Liver (tissue), 9 donors: Measurements from ENCODE around the gene ST3GAL5. TPM values are rescaled to one million over a fixed set of nuclear protein-coding genes. Genes with fewer than 3 reads are reported as not detected.

Experiments used
- DNase-seq: peaks from one replicate; pipeline ENCODE4 v3.0.0-alpha.2; 2017; ENCODE audit warnings: low spot score
- H3K27ac ChIP-seq, 2 donors: one replicate each; pipeline ENCODE4 v1.7.0; 2013; ENCODE audit warnings: inconsistent platforms in 2 of 2, low read length in 2 of 2, control low read depth in 1 of 2, low read depth in 1 of 2, mild to moderate bottlenecking in 1 of 2
- H3K27me3 ChIP-seq, 4 donors: one replicate each; pipeline versions ENCODE4 v1.6.1 to v1.7.0; 2013; ENCODE audit warnings: low read length in 3 of 4, inconsistent platforms in 1 of 4, mild to moderate bottlenecking in 1 of 4, moderate library complexity in 1 of 4; ENCODE audit not compliant: control insufficient read depth in 4 of 4, insufficient read depth in 4 of 4
- H3K36me3 ChIP-seq, 4 donors: one replicate each; pipeline versions ENCODE4 v1.6.1 to v1.7.0; 2013; ENCODE audit warnings: low read length in 3 of 4, mild to moderate bottlenecking in 3 of 4, low read depth in 1 of 4, moderate library complexity in 1 of 4; ENCODE audit not compliant: control insufficient read depth in 4 of 4, insufficient read depth in 3 of 4
- H3K4me1 ChIP-seq, 4 donors: one replicate each; pipeline versions ENCODE4 v1.6.1 to v1.7.0; 2013; ENCODE audit warnings: low read length in 3 of 4, mild to moderate bottlenecking in 3 of 4, moderate library complexity in 1 of 4; ENCODE audit not compliant: control insufficient read depth in 4 of 4, insufficient read depth in 4 of 4
- H3K4me3 ChIP-seq, 3 donors: one replicate each; pipeline versions ENCODE4 v1.6.1 to v1.7.0; 2013; ENCODE audit warnings: low read length in 3 of 3, control low read depth in 1 of 3, low read depth in 1 of 3, mild to moderate bottlenecking in 1 of 3
- H3K9ac ChIP-seq, 2 donors: one replicate each; pipeline ENCODE4 v1.7.0; 2013; ENCODE audit warnings: low read length in 2 of 2, mild to moderate bottlenecking in 2 of 2, moderate library complexity in 2 of 2, control low read depth in 1 of 2, low read depth in 1 of 2
- H3K9me3 ChIP-seq, 4 donors: one replicate each; pipeline versions ENCODE4 v1.6.1 to v1.7.0; 2013; ENCODE audit warnings: low read length in 3 of 4; ENCODE audit not compliant: control insufficient read depth in 4 of 4
- ATF3 ChIP-seq: IDR thresholded peaks from 2 replicates; pipeline ENCODE4 v1.6.1; 2016; ENCODE audit warnings: antibody characterized with exemption
- CTCF ChIP-seq: fragments of 150-350 bp; IDR thresholded peaks from 2 replicates; pipeline ENCODE4 v1.5.1; 2017; ENCODE audit warnings: improper control_type of control experiment, low read depth, low read length; ENCODE audit not compliant: missing input control
- EGR1 ChIP-seq, 2 donors: IDR thresholded peaks; 2 replicates each; pipeline ENCODE4 v1.6.1; 2016 to 2018; ENCODE audit warnings: antibody characterized with exemption in 2 of 2, low read depth in 2 of 2
- FOXA1 ChIP-seq: IDR thresholded peaks from 2 replicates; pipeline ENCODE4 v1.6.1; 2016; ENCODE audit warnings: antibody characterized with exemption
- FOXA2 ChIP-seq: IDR thresholded peaks from 2 replicates; pipeline ENCODE4 v1.6.1; 2016; ENCODE audit warnings: antibody characterized with exemption
- GABPA ChIP-seq, 2 donors: IDR thresholded peaks in 1 of 2; conservative IDR thresholded peaks in 1 of 2; 2 replicates each; pipeline ENCODE4 v1.6.1; 2016; ENCODE audit warnings: antibody characterized with exemption in 2 of 2, mild to moderate bottlenecking in 1 of 2, moderate library complexity in 1 of 2
- HNF4A ChIP-seq, 2 donors: conservative IDR thresholded peaks; 2 replicates each; pipeline ENCODE4 v1.6.1; 2016; ENCODE audit warnings: antibody characterized with exemption in 2 of 2, mild to moderate bottlenecking in 2 of 2
- HNF4G ChIP-seq: IDR thresholded peaks from 2 replicates; pipeline ENCODE4 v1.6.1; 2016; ENCODE audit warnings: antibody characterized with exemption
- JUND ChIP-seq, 2 donors: IDR thresholded peaks; 2 replicates each; pipeline ENCODE4 v1.6.1; 2016; ENCODE audit warnings: antibody characterized with exemption in 2 of 2
- MAX ChIP-seq: IDR thresholded peaks from 2 replicates; pipeline ENCODE4 v1.6.1; 2016; ENCODE audit warnings: antibody characterized with exemption
- NR2F2 ChIP-seq: IDR thresholded peaks from 2 replicates; pipeline ENCODE4 v1.6.1; 2016; ENCODE audit warnings: antibody characterized with exemption
- RAD21 ChIP-seq, 2 donors: IDR thresholded peaks; 2 replicates each; pipeline ENCODE4 v1.6.1; 2016; ENCODE audit warnings: antibody characterized with exemption in 2 of 2, mild to moderate bottlenecking in 2 of 2
- RXRA ChIP-seq, 2 donors: IDR thresholded peaks; 2 replicates each; pipeline ENCODE4 v1.6.1; 2017 to 2018; ENCODE audit warnings: antibody characterized with exemption in 2 of 2, mild to moderate bottlenecking in 1 of 2
- SP1 ChIP-seq: IDR thresholded peaks from 2 replicates; pipeline ENCODE4 v1.6.1; 2018; ENCODE audit warnings: antibody characterized with exemption, mild to moderate bottlenecking
- TAF1 ChIP-seq: conservative IDR thresholded peaks from 2 replicates; pipeline ENCODE4 v1.6.1; 2016; ENCODE audit warnings: antibody characterized with exemption, mild to moderate bottlenecking
- YY1 ChIP-seq: IDR thresholded peaks from 2 replicates; pipeline ENCODE4 v1.6.1; 2016; ENCODE audit warnings: antibody characterized with exemption, mild to moderate bottlenecking
- WGBS: extraction: QIAGEN DNeasy Blood & Tissue Kit; methylation state at CpG from one replicate; pipeline ENCODE4 v1.1.7; 2013; 5-methylcytosine and 5-hydroxymethylcytosine counted together
- polyA plus RNA-seq, 2 donors: library from polyadenylated mRNA; stranded (reverse) in 1 of 2; unstranded in 1 of 2; fragments of 200-250 nt in 1 of 2; fragments of >200 nt in 1 of 2; fragmentation: Nextera tagmentation in 1 of 2; extraction: Ambion mirVana in 1 of 2; gene quantifications; one replicate each; pipeline versions ENCODE4 v1.2.1 to v1.2.3, GENCODE V29; 2013 to 2015
- total RNA-seq, 2 donors: library from RNA; depleted of rRNA; stranded (reverse); fragments of >200 nt; gene quantifications; one replicate each; pipeline ENCODE4 v1.2.3, GENCODE V29; 2014
- TF ChIP-seq, protein P1 (sequence below): IDR thresholded peaks from 2 replicates; pipeline ENCODE4 v1.6.1; 2016; ENCODE audit warnings: antibody characterized with exemption
- TF ChIP-seq, protein P2 (sequence below): IDR thresholded peaks from 2 replicates; pipeline ENCODE4 v1.6.1; 2016; ENCODE audit warnings: antibody characterized with exemption, mild to moderate bottlenecking
- donor health status: healthy.
- donor health status: healthy.
- donor health status: healthy.
- donor health status: healthy.
- donor health status: healthy.

Gene ST3GAL5
- total and polyA plus RNA-seq, 4 donors = 4.5 to 17.0 (median 9.0) TPM

- Histone ChIP-seq H3K9ac (no peak overlapping the region), H3K36me3 (no peaks in the 10 kb centered on the region), H3K27ac (peak overlapping the region in 1 of 2 donors; percentile 65), H3K9me3 (no peaks in the 10 kb centered on the region), H3K4me3 (no peak overlapping the region), H3K4me1 (peaks cover 6 to 35% (median 29%) of the 10 kb centered on the region in 4 donors), H3K27me3 (no peaks in the 10 kb centered on the region)
- DNase-seq = no peak
- 93% methylated on average over 2 of the region's 2 CpGs for WGBS
- TF ChIP-seq FOXA2 (no peak), HNF4A (conservative IDR thresholded peaks at IDR 0.05) (no peak), YY1 (no peak), EGR1 (IDR thresholded peaks at IDR 0.05; ENCODE audit: low read depth in 2 of 2) (no peak)
Observed at GRCh38 chr2:85925216-85925671, 36.5 kb upstream of the ST3GAL5 start.

DNA sequence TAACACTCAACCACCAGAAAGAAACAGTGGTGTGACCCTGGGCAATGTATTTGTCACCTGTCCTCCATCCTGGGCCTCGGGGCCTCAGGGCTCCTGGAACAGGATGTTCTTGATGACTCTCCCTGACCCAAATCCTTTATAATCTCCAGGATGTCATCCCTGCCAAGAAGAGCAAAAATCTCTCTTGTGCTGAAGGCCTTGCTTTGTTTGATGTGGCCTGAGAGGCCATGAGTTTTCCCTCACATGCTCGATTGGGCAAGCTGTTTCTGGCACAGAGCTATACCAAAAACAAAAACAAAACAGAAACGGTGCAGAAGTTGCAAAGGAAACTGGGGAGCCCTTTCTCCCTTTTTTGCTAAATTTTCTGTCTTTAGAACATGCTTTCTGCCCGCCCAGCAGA is 35.7 kb upstream of the ST3GAL5 start:
- 15% methylated on average over 4 of the region's 4 CpGs for WGBS
- no peak for DNase-seq
- Histone ChIP-seq H3K27me3 (no peaks in the 10 kb centered on the region), H3K36me3 (no peaks in the 10 kb centered on the region), H3K27ac (peak overlapping the region; percentile 25 to 65), H3K9ac (no peak overlapping the region), H3K4me1 (peaks cover 6 to 40% (median 28%) of the 10 kb centered on the region in 4 donors), H3K9me3 (no peaks in the 10 kb centered on the region), H3K4me3 (no peak overlapping the region)
- TF ChIP-seq HNF4A (conservative IDR thresholded peaks at IDR 0.05) (peak; percentile 66 to 73), HNF4G (no peak), FOXA2 (peak; percentile 17), FOXA1 (no peak), JUND (IDR thresholded peaks at IDR 0.05) (peak; percentile 38 to 77), SP1 (peak; percentile 83), NR2F2 (peak; percentile 95), YY1 (peak; percentile 87), TAF1 (no peak), GABPA (IDR thresholded peaks at IDR 0.05 in 1 of 2, conservative IDR thresholded peaks at IDR 0.05 in 1 of 2) (no peak), RXRA (IDR thresholded peaks at IDR 0.05) (peak; percentile 66 to 82), CTCF (no peak), RAD21 (IDR thresholded peaks at IDR 0.05) (peak; percentile 60 to 61), EGR1 (IDR thresholded peaks at IDR 0.05; ENCODE audit: low read depth in 2 of 2) (no peak), MAX (peak; percentile 86), ATF3 (peak; percentile 28)
- TF ChIP-seq, protein P1, sequence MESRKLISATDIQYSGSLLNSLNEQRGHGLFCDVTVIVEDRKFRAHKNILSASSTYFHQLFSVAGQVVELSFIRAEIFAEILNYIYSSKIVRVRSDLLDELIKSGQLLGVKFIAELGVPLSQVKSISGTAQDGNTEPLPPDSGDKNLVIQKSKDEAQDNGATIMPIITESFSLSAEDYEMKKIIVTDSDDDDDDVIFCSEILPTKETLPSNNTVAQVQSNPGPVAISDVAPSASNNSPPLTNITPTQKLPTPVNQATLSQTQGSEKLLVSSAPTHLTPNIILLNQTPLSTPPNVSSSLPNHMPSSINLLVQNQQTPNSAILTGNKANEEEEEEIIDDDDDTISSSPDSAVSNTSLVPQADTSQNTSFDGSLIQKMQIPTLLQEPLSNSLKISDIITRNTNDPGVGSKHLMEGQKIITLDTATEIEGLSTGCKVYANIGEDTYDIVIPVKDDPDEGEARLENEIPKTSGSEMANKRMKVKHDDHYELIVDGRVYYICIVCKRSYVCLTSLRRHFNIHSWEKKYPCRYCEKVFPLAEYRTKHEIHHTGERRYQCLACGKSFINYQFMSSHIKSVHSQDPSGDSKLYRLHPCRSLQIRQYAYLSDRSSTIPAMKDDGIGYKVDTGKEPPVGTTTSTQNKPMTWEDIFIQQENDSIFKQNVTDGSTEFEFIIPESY = peak; percentile 76
- TF ChIP-seq, protein P2, sequence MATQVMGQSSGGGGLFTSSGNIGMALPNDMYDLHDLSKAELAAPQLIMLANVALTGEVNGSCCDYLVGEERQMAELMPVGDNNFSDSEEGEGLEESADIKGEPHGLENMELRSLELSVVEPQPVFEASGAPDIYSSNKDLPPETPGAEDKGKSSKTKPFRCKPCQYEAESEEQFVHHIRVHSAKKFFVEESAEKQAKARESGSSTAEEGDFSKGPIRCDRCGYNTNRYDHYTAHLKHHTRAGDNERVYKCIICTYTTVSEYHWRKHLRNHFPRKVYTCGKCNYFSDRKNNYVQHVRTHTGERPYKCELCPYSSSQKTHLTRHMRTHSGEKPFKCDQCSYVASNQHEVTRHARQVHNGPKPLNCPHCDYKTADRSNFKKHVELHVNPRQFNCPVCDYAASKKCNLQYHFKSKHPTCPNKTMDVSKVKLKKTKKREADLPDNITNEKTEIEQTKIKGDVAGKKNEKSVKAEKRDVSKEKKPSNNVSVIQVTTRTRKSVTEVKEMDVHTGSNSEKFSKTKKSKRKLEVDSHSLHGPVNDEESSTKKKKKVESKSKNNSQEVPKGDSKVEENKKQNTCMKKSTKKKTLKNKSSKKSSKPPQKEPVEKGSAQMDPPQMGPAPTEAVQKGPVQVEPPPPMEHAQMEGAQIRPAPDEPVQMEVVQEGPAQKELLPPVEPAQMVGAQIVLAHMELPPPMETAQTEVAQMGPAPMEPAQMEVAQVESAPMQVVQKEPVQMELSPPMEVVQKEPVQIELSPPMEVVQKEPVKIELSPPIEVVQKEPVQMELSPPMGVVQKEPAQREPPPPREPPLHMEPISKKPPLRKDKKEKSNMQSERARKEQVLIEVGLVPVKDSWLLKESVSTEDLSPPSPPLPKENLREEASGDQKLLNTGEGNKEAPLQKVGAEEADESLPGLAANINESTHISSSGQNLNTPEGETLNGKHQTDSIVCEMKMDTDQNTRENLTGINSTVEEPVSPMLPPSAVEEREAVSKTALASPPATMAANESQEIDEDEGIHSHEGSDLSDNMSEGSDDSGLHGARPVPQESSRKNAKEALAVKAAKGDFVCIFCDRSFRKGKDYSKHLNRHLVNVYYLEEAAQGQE = peak; percentile 43
